Fibroblast of lung (primary cell): ENCODE measurements around the gene SMKR1.

Experiments used
- EZH2 ChIP-seq: IDR thresholded peaks from 2 replicates; pipeline ENCODE4 v1.5.1; 2012; ENCODE audit warnings: low read length, control low read depth, mild to moderate bottlenecking; ENCODE audit errors: missing control alignments
- TF ChIP-seq, protein P1 (sequence below), 2 donors: IDR thresholded peaks in 1 of 2; conservative IDR thresholded peaks in 1 of 2; 1 replicate in 1 of 2; 2 replicates in 1 of 2; pipeline ENCODE4 v1.5.1; 2011 to 2012; ENCODE audit warnings: low read length in 2 of 2, control low read depth in 1 of 2, inconsistent platforms in 1 of 2, low read depth in 1 of 2, mild to moderate bottlenecking in 1 of 2

DNA sequence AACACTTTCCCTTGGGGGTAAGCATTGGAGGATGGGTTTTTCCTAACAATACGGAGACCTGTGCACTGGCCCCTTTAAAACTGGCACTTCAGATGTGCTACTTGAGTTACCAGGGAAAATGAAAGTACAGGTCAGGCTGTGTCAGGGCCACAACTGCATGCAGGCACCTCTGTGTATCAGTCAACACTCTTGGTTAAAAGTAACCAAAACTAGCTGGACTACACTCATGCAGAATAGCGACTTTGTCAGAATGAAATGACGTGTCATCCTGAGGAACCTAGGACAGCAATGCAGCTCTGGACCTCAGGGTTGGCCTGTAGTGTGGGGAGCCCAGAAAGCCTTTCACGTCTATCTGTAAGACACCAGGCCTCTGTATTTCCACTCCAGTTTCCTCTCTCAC is 33.8 kb upstream of the SMKR1 start:
- TF ChIP-seq, protein P1, sequence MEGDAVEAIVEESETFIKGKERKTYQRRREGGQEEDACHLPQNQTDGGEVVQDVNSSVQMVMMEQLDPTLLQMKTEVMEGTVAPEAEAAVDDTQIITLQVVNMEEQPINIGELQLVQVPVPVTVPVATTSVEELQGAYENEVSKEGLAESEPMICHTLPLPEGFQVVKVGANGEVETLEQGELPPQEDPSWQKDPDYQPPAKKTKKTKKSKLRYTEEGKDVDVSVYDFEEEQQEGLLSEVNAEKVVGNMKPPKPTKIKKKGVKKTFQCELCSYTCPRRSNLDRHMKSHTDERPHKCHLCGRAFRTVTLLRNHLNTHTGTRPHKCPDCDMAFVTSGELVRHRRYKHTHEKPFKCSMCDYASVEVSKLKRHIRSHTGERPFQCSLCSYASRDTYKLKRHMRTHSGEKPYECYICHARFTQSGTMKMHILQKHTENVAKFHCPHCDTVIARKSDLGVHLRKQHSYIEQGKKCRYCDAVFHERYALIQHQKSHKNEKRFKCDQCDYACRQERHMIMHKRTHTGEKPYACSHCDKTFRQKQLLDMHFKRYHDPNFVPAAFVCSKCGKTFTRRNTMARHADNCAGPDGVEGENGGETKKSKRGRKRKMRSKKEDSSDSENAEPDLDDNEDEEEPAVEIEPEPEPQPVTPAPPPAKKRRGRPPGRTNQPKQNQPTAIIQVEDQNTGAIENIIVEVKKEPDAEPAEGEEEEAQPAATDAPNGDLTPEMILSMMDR (conservative IDR thresholded peaks at IDR 0.05 in 1 of 2, IDR thresholded peaks at IDR 0.05 in 1 of 2; ENCODE audit: low read depth in 1 of 2, low read length in 2 of 2) = no peak
- no peak for TF ChIP-seq EZH2
